Neural cell (in vitro differentiated cells): ENCODE measurements around the gene LZTS2.

ENCODE experiments used
- EP300 ChIP-seq: fragments of 450-650 bp; conservative IDR thresholded peaks from 2 replicates; pipeline ENCODE4 v1.6.1; 2014; ENCODE audit warnings: antibody characterized with exemption, mild to moderate bottlenecking, moderate library complexity; ENCODE audit not compliant: poor library complexity, severe bottlenecking
- EZH2 ChIP-seq: fragments of 200-600, 300-800 bp; shearing (Covaris generic), sonication (generic); IDR thresholded peaks from 2 replicates; pipeline ENCODE4 v1.6.1; 2014; ENCODE audit warnings: antibody characterized with exemption, low read length, borderline replicate concordance, mild to moderate bottlenecking; ENCODE audit not compliant: insufficient read depth, poor library complexity, severe bottlenecking
- MXI1 ChIP-seq: fragments of 450-650 bp; conservative IDR thresholded peaks from 2 replicates; pipeline ENCODE4 v1.6.1; 2014; ENCODE audit warnings: antibody characterized with exemption, mild to moderate bottlenecking; ENCODE audit not compliant: poor library complexity, severe bottlenecking
- POLR2AphosphoS5 ChIP-seq: IDR thresholded peaks from 2 replicates; pipeline ENCODE4 v1.6.1; 2012
- RAD21 ChIP-seq: fragments of 450-650 bp; conservative IDR thresholded peaks from 2 replicates; pipeline ENCODE4 v1.6.1; 2014; ENCODE audit warnings: antibody characterized with exemption, mild to moderate bottlenecking, moderate library complexity
- REST ChIP-seq: IDR thresholded peaks from 2 replicates; pipeline ENCODE4 v1.6.1; 2012; ENCODE audit warnings: borderline replicate concordance
- TAF1 ChIP-seq: IDR thresholded peaks from 2 replicates; pipeline ENCODE4 v1.6.1; 2012; ENCODE audit warnings: low read depth
- TF ChIP-seq, protein P1 (sequence below): fragments of 450-650 bp; IDR thresholded peaks from 2 replicates; pipeline ENCODE4 v1.5.1; 2014; ENCODE audit warnings: antibody characterized with exemption, mild to moderate bottlenecking, moderate library complexity; ENCODE audit not compliant: poor library complexity, severe bottlenecking

GRCh38 chr10:101021692-101022251 lies 22.2 kb downstream of the LZTS2 start:
- TF ChIP-seq RAD21 (no peak), POLR2AphosphoS5 (no peak), MXI1 (no peak), TAF1 (no peak), EP300 (no peak), EZH2 (no peak), REST (no peak)
- TF ChIP-seq, protein P1, sequence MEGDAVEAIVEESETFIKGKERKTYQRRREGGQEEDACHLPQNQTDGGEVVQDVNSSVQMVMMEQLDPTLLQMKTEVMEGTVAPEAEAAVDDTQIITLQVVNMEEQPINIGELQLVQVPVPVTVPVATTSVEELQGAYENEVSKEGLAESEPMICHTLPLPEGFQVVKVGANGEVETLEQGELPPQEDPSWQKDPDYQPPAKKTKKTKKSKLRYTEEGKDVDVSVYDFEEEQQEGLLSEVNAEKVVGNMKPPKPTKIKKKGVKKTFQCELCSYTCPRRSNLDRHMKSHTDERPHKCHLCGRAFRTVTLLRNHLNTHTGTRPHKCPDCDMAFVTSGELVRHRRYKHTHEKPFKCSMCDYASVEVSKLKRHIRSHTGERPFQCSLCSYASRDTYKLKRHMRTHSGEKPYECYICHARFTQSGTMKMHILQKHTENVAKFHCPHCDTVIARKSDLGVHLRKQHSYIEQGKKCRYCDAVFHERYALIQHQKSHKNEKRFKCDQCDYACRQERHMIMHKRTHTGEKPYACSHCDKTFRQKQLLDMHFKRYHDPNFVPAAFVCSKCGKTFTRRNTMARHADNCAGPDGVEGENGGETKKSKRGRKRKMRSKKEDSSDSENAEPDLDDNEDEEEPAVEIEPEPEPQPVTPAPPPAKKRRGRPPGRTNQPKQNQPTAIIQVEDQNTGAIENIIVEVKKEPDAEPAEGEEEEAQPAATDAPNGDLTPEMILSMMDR = no peak
